NCI-H1417 treated with DMSO at 0.1 percent for 48 hours (cell line): Measurements from ENCODE around the gene ABHD6.
"Not testable (repeated sequence)": the region's sequence is repeated elsewhere in the genome, so short reads cannot be mapped to it uniquely, and the experiment has no call there.

Experiments used
- DNase-seq: peaks from one replicate; lab custom pipeline; 2025; lab: John Stamatoyannopoulos, UW

The ABHD6 gene, protein sequence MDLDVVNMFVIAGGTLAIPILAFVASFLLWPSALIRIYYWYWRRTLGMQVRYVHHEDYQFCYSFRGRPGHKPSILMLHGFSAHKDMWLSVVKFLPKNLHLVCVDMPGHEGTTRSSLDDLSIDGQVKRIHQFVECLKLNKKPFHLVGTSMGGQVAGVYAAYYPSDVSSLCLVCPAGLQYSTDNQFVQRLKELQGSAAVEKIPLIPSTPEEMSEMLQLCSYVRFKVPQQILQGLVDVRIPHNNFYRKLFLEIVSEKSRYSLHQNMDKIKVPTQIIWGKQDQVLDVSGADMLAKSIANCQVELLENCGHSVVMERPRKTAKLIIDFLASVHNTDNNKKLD

DNA sequence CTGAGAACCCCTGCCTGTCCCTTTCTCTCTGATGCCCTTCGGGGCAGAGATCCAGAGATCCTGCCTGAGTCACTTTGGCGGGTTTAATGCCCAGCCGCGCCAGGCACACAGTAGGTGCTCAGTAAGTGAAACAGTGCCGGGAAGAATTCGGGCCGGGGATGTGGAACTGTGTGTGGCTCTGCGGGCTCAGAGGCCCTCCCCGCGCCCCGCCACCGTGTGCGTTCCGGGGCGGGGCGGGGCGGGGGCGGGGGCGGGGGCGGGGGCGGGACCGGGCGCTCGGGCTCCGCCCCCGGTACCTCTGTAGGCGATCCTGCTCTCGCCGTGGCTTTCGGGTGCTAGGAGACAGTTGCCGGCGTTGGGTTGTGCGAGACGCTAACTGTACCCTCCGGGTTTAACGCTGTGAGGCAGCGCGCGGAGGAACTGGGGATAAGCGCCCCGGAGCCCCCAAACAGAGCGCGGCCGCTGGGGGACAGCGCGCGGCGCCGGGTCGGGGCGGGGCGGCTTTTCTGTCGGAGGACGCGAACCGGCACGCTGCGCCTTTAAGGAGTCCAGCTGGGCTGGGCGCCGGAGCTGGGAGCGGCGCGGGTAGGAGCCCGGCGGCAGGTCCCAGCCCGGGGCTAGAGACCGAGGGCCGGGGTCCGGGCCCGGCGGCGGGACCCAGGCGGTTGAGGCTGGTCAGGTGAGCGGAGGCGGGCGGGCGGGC, at the start of gene ABHD6:
Gene ABHD6 (plus strand): TSS at position 555 of the 703 bp plus-strand sequence. CDS start 18,795 bp downstream, outside the sequence.
- DNase-seq = no peak

DNA sequence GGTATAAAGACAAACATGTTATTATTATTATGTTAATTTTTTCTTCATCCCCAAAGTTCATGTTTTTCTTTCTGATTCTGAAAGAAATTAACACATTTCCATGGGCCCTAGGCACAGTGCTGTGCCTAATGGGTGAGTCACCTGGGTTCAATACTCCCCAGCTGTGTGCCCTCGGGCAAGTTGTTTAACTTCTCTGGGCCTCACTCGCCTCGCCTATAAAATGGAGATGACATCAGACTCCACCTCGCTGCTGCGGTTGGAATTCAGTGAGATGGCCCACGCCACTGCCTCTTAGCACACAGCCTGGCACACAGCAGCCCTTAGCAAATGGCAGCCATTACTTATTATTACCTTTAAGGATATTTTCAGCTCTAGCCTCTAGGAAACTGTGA, 49.4 kb upstream of the ABHD6 start:
- DNase-seq = no peak

DNA sequence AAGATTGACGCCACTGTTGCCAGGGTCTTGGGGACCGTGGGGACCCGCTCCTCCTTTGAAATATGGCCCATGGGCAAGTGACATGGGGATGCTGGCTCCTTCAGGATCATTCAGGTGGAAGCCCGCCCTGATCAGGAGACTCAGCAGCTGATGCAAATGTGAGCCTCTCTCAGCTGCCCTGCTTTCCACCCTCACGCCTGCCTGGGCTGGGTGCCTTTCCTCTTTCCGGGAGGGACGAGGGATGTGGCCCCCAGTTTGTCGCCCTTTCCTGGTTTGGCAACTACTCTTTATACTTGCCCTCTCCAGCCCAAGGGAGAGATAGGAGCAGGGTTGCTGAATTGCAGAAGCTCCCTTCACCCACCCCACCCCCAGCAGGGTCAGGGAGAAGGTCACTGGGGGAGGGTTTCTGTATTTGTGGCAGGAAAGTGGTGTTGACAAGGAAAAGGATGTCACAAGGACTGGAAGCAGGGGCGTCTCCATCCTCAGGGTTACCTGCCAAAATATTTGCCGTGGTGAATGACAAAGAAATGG, 48.6 kb upstream of the ABHD6 start:
- DNase-seq = no peak

DNA sequence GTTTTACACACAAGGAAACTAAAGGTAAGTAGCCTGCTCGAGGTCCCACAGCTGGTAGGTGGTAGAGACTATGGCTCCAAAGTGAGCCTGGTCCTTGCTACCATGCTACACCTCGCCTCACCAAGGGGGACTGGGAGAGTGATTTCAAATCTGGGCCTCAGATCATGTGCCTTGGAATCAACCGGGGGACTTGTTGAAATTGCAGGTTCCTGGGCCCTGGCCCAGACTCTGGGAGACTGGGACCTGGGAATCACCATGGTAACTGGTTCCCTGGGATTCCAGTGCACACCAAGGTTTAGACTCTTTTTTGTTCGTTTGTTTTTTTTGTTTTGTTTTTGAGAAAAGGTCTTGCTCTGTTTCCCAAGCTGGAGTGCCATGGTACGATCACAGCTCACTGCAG, 47.9 kb upstream of the ABHD6 start:
- no peak for DNase-seq

DNA sequence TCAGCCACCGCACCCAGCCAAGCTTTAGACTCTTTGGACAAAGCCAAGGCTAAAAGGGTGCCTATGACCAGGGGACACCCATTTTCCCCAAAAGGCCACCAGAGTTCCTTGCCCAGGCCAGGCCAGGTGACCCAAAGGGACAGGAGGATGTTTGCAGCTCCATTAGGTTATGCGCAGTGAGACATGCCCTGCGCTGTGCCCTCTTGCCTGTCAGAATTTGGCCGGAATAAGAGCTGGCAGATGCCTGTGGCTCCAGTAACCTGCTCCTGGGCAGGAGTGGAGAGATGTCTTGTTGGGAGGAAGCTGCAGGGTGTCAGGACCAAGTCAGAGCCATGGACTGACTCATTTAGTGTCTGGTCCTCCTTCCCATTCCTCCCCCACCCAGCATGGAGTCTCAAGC, 47.3 kb upstream of the ABHD6 start:
- DNase-seq = no peak

DNA sequence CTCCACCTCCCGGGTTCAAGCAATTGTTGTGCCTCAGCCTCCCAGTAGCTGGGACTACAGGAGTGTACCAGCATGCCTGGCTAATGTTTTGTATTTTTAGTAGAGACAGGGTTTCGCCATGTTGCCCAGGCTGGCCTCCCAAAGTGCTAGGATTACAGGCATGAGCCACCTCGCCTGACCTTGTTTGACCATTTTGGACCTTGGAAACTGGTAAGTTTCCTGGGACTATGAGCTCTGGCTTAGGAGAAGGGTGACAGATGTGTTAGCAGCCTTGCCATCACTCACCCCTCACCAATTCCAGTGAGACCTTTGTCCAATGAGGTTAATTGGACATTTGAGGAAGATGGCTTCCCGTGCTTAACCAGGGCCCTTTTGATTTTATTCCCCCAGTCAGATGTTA, 46.7 kb upstream of the ABHD6 start:
- no peak for DNase-seq

DNA sequence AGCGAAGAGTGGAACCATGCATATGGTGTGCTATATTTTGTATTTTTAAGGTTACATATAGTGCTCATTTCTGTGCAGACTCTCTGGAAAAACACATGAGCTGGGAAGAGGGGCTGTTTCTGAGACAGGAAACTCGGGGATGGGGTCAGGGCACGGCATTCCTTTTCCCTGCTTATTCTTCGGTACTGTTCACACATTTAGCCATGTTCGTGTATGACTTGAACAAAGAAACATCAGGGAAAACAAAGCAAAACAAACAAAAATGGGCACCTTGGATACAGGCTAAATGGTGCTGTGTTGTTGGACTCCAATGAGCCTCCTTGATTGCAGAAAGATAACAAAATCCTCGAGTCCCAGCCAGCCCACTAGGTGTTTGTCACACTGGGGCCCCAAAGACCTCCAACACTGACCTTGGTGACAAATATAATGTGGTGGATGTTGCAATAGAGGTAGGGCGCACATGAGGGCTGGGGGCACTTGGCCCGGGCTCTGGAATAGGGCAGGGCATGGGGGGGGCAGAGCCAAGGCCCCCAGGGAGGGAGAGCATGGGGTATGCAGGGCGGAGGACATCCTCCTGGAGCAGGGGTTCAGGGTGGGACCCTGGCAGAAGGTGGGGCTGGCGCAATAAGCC, 46.1 kb upstream of the ABHD6 start:
- no peak for DNase-seq

DNA sequence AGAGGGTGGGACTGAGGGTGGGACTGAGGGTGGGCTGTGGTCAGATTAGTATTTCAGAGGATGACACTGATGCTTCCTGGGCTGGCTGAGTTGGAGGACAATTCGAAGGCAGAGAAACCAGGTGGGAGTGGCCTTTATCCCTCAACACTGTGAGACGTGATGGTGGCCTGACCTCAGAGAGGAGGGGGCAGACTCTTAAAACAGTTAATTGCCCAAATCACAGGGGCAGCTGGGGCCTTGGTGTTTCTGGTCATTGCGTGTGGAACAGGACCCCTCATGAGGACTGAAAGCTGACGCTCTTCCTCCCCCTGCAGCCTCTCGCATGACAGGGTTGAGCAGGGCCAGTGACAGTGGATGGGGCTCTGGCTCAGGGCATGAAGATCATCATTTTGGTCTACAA, 45.5 kb upstream of the ABHD6 start:
- DNase-seq = no peak

DNA sequence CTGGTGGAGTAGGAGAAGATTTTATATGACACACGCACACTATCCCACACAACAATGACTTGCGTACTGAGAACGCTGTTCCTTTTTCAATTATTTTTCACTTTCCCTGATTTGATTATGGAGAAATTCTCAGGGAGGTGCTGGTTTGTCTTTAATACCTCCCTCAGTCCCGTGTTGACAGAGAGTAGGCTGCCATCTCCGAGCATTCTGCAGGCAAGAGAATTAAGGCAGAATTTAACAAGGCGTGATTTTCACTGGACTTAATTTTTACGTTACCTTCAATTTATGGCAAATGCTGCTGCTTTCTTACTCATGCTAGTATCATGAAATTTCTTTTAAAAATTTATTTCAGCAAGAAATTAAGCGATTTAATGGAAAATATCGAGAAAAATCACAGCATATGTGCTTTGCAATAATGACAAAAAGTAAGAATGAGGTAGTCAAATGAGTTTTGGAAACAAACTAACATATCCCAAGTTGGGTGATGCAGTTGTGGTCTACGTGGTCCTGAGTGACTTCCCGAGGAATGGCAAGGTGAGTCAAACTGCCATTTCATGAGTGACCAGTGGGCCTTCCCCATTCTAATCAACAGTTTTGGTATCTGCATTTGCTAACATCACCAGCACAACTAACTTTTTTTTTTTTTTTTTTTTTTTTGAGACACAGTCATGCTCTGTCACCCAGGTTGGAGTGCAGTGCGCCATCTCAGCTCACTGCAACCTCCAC, 43.7 kb upstream of the ABHD6 start:
- no peak for DNase-seq

DNA sequence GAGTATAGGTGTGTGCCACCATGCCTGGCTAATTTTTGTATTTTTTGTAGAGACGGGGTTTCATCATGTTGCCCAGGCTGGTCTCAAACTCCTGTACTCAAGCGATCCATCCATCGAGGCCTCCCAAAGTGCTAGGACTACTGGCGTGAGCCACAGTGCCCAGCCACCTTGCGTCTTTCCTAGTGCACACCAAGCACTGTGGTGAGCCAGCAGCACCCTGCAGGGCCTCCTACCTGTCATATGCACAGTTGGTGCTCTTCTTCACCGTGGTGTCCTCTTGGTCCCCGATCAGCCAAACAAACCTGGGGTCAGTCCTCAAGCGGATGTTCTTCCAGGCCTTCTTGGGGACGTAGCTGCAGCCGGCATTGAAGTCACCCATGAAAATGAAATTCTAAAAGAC, 40.0 kb upstream of the ABHD6 start:
- DNase-seq = no peak

DNA sequence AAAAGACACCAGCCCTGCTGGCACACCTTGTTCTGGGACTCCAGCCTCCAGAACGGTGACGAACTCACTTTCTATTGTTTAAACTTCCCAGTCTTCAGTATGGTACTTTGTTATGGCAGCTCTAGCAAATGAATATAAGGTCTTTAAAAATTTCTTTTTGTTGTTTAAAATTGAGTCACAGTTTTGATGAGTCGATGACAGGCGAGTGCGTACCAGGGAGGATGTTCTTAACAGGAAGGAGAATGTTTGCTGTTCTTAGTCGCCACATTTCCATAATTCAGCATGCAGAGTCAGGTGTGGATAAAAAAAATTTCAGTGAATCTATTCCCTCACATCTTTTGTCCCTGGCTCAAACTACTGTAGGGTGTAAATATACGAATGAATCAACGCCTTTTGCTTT, 39.2 kb upstream of the ABHD6 start:
- DNase-seq = no peak

DNA sequence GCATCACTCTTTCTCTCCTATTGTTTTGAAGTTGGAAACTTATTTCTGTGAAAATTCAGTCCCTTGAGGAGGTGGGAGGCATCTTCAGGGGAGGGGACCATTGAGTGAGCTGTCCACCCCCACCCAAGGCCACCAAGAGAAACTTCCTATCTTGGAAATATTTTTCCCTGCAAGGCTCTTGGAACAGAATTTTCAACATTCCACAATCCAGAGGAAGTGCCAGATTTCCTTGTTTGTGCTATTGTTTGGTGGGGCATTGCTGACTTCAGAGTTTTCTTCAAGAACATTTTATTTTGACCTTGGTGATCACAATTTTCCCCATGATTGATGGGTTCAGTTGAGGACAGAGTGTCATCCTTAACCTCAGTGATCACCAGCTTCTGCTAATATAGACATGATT, 38.8 kb upstream of the ABHD6 start:
- no peak for DNase-seq

DNA sequence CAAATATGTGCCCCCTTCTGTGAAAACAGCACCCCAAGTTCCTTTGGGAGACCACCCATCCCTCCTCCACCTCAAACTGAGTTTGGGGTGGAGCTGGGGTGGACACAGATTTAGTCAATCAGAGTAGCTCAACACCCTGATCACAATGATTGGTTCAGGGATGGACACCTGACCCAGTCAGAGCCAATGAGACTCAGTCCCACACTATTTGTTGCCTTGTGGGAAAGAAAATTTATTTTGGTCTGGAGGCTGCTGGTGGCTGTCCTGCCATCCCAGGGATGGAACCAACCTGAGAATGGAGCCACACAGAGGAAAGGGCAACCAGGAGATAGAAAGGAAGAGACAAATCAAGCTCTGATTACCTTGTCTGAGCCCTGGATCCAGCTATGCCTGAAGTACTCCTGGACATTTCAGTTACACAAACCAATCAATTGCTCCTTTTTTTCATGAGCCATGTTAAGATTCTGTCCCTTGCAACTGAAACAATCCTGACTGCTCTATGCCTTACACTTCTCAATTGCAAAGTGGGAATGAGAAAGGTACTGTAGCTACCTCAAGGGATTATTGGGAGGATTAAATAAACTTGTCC, 37.4 kb upstream of the ABHD6 start:
- DNase-seq = no peak

DNA sequence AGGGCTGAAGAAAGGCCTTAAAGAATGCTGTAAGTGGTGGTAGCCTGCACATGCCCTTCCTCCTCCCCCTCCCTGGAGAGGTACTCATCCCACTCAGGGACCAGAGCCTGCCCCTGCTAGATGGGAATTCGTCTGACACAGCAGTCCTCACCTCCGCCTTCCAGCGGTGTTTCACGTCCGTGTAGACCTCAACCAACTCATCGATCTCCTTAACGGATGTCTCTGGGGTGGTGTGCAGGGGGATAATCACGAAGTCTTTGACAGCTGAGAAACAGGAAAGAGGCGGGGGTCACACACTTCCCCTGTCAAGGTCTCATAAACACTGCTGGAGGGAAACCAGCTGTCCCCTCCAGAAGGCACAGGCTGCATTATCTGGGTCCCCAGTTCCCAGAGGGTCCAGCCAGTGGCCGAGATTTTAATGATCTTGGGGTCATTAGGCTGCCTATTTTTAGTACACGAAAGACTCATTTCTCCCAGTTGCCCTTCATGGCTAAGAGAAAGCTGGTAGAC, 36.7 kb upstream of the ABHD6 start:
- DNase-seq = no peak

DNA sequence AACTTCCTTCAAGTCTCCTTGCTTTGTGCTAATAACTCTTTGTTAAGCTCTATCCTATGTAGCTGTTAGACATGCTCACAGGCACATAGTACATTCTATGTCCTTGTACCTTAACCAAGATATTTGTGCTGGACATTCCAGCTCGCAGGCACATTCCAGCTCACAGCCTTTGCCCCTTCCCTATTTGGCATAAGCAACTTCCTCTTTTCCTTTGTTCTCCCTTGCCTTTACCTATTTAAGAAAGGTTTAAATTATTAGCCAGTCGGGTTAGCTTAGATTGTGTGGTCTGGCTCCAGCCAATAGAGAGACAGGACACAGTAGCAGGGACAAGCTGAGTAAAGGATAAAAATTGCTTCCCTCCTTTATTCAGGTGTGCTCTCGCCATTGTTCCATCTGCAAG, 36.1 kb upstream of the ABHD6 start:
- DNase-seq = not testable (repeated sequence)

DNA sequence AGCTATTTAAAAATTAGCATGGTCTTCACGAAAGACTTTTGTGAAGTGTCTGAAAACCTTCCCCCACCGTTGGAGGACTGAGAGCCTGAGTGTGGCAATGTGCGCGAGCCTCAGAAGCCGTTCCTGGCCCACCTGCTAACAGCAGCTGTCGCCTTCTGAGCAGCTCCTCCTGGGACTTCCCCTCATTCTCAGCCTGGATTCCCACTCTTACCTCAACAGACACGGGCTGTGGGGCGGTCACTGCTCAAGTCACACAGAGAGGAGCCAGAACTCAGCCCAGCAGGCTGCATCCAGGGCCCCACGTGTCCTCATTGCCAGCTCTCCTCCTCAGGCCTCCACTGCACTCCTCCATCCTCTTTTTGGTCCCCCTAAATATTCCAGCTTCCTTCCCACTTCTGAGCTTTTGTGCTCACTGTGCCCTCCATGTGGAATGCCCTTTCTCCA, 34.7 kb upstream of the ABHD6 start:
- DNase-seq = no peak

DNA sequence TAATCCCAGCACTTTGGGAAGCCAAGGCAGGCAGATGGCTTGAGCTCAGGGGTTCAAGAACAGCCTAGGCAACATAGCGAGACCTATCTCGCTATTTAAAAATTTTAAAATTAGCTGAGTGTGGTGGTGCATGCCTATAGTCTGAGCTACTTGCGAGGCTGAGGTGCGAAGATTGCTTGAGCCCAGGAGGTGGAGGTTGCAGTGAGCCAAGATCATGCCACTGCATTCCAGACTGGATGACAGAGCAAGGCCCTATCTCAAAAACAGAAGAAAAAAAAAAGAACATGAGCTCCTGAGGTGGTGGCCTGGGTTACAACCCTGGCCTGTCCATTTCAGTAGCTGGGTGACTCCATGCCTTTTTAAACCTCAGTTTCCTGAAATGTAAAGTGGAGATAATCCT, 34.1 kb upstream of the ABHD6 start:
- no peak for DNase-seq

DNA sequence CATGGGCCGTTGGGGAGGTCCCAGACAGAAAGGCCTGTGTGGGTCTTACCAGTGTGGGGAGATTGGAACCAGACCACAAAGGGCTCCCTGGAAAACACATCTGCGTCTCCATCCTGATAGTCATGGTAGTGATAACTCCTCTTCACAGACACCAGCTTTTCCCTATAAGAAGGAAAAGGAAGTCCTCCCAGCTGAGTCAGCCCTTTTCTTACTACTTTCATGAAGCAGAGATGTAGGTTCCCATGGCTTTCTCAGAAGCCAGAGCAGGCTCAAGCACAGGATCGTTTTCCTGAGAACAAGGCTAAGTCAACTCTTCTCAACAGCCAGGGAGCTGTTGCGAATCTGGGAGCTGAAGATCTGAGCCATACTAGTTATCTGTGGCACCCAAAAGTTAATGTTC, 32.9 kb upstream of the ABHD6 start:
- no peak for DNase-seq

DNA sequence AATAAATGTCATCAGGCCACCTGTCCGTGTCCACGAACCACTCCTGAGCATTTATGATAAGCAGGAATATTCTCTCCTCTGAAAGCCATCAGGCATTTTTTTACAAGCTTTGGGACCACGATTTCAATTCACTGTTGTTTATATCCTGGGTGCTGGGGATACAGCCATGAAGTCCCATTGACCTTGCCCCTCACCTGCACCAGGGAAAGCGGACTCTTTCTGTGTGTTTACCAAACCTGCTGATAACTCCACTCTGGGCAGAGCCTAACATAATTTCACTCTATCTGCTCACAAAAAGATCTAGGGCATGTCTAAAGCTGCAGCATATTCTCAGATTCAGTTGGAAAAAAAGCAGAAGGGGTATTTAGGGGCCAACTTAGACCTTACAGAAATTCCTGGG, 31.6 kb upstream of the ABHD6 start:
- DNase-seq = no peak

DNA sequence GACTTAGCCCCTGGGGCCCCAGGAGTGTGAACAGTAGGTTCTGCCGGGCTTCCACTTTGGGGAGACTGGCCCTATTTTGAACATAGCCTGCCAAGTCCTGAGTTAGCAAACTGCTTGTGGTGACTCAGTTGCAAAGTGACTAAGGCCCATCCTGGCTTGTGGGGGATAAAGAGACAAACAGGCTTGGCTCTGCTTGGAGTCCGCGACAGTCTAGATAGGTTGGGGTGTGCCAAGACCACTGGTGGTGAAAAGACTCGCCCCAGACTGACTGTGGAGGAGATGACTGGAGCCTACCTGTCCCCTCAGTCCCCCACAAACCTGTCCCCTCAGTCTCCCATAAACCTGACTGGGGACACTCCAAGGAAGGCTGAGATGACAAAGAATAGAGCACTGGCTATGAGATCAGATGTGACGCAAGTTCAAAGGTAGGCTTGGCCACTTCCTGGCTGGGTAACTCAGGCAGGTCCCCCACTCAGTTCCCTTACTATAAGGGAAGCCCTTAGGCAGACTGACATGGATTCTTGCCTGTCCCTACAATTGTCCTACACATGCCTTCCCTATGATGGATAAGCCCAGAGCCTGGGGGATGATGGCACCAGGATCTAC, 31.1 kb upstream of the ABHD6 start:
- no peak for DNase-seq

DNA sequence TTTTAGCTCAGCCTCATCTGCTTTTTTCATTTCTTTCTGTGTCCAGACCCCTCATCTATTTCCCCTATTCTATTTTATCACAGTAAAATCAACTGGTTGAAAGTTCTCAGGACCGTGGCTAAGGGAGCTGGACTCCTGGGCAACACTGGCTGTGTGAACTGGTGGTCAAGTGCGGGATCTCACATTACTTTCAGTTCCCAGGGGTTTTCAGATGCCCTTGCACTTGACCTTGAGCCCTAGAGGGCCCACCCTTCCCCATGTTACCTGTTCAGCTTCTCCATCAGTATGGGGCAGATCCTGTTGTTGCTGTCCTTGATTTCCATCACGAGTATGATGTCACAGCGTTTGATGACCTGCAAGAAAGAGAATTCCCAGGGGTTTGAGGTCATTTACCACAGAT, 29.6 kb upstream of the ABHD6 start:
- DNase-seq = no peak
